Measurements from ENCODE around the gene PARD3. TPM values are rescaled to one million over a fixed set of nuclear protein-coding genes. Genes with fewer than 3 reads are reported as not detected.

The PARD3 gene
- total RNA-seq, 1 donor from 2014 or later: 0.93 TPM

DNA sequence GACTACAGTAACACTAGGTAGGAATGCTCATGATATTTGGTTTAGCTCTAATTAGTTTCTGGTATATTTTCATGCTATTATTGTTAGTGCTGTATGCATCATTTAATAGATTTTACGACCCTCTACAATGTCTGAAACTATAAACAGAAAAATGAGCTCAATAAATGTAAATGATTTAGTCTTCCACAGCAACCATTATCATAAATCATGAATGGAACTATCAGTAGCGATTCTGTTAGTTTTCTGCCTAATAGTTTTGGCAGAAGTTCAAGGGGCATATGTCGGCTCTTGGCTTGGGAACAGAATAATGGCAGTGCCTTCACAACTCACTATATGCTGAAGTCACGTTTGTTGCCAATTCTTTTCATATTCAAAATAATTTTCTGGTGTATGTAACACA is 494.8 kb downstream of the PARD3 start:
- intact Hi-C loops (cut with micrococcal nuclease): no loop called here

DNA sequence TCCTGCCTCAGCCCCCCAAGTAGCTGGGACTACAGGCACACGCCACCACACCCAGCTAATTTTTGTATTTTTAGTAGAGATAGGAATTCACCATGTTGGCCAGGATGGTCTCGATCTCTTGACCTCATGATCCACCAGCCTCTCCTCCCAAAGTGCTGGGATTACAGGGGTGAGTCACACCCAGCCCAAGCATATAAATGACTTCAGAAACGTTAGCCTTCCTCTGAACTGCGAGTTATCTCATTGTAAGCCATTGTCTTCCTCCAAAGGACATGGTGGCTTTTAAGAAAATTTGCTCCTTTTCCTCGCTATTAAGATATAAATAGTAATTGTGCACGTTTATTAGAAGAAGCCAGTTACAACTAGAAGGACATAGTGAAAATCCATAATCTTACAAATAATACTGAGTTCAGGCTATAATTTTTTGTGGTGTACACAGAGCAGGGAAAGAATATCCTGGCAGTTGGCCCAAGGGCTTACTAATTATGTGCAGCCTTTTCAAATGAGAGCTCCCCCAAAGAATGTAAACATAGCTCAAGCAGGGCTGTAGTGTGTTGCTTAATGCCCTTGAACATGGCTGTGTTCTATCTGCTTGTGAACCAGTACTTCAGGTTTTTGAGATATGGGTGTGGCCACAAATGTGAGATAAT is 495.8 kb downstream of the PARD3 start:
- intact Hi-C loops (cut with micrococcal nuclease): no loop called here

DNA sequence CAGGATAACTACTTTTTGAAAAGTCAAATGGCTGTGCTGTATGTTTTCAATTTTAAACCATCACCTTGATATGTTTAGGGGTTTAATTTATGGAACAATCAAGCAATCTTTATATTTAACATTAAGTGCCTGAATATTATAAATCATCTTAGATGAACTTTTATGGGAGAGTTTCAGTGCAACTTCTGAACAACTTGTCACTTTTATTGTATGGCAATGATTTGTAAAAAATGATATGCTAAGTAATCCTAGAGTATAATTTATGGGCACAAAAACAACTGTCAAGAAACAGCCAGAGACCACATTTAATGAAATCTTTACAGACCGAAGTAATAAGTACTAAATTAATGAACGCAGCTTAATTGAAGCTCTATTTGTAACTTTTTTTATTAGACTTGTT is 498.9 kb downstream of the PARD3 start:
- intact Hi-C loops (cut with micrococcal nuclease): no loop called here

DNA sequence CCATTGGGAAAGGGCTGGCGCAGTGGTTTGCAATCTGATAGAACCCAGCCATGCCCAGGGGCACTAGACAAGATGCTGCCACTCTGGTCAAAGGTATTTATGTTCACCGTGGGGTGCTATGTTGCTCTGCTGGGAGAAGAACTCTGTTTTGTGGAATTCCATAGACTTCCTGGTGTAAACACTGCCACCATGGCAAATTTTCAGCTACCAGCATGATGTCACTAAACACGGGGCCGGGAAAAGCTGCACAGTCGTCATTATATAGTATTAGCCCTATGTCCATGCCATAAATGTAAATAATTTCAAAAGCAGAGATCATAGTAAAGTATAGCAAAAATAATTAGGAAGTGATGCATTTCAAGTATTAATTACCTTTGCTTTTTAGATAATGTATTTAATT is 500.6 kb downstream of the PARD3 start:
- intact Hi-C loops (cut with micrococcal nuclease): no loop called here

DNA sequence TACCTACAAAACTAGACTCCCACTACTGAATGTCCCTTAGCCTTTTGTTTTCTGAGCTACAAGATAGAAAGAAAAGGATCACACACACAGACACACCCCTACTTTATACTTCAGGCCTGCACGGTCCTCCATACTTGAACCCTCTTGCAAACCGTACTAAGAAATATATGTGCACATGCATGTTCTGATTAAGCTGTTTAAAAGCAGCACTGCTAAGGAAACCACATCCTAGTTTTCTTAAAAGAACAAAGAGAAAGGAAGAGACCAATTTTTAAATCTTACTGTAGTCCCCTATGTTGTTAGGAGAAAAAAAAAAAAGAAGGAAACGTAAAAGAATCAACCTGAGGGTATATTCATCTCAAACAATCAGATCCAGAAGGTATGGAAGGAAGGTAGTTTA is 501.2 kb downstream of the PARD3 start:
- intact Hi-C loops (cut with micrococcal nuclease): no loop called here

DNA sequence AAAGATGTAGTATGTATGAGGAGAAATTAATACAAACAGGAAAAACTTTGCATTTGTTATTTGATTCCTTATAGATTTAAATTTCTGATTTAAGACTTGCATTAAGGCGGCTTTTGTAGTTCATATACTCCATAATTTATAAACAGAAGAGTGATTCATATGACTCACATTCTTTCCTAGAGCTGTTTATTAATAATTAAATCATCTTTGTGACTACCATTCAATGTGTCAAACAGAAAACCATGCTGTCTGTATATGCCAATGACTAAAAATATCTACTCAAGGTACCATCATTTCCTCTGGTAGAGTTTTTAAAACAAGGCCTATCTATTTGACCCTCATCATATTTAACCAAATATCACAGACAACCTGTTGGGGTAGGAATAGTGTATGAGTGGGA is 501.7 kb downstream of the PARD3 start:
- intact Hi-C loops (cut with micrococcal nuclease): no loop called here

DNA sequence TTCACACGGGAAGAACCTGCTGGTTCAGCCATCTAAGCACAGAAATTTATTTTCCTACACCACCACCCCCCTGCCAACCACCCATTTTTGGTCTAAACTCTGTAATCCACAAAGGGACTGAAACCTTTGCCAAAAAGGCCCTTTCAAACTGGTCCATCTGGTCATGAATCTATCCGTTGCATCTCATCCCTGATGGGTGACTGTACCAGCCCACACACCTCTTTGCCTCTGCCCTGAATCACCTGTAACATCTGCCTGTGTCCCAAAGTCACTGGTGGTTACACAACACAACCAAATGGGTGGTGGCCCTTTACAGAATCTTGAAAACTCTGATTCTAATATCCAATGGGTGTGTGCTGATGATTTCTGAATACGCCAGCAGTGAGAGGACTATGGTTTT is 503.4 kb downstream of the PARD3 start:
- intact Hi-C loops (cut with micrococcal nuclease): no loop called here

DNA sequence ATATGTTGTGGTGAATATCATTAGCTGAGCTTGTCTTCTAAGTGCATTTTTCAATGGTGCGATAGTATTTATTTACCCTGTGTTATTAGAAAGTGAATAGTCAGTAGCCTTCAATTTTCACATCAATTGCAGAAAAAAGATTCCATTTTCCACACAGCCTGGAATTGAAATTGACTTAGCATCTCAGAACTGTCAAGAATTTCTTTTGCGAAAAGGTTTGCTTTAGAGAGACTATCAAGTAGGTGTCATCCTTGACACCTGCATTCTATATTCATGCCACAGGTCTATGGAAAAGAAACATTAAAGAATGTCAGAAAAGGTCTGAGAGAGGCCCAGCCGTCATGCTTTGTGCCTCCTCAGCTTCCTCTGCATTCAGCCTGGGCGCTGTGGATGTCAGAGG is 504.9 kb downstream of the PARD3 start:
- intact Hi-C loops (cut with micrococcal nuclease): no loop called here

DNA sequence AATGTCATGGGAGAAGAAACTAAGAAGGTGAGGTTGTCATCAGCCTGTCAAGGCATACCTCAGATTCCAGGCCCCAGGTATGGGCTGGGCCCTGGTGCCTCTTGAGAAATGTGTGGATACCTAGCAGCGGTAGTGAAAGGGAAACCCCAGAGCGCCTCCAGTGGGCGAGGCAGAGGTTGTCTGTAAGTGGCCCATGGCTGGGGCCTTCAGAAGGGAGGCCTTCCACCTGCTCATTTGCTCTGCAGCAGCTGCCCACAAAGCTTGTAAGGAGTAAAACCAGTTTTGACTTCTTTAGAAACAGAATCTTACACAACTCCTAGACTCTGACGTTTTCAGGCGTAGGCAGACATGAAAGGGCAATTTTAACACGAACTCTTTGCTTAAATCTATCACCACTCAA is 509.9 kb downstream of the PARD3 start:
- intact Hi-C loops (cut with micrococcal nuclease): no loop called here

DNA sequence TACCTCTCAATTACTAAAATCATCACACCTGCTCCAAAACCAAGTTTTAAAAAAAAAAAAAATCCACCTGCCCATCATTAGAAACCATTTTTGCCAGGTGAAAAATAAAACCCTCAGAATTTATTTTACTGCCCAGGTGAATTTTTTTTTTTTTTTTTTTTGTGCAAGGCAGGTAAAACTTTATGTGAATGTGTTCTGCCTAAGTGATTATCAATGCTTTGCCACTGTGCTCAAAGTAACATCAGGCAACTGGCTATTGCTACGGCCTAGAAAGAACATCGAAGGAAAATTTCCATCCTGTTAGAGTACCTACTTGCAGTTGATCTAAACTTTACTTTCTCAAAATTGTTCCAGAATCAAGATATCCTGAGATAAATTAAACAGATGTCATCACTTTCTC is 512.1 kb downstream of the PARD3 start:
- intact Hi-C loops (cut with micrococcal nuclease): no loop called here

DNA sequence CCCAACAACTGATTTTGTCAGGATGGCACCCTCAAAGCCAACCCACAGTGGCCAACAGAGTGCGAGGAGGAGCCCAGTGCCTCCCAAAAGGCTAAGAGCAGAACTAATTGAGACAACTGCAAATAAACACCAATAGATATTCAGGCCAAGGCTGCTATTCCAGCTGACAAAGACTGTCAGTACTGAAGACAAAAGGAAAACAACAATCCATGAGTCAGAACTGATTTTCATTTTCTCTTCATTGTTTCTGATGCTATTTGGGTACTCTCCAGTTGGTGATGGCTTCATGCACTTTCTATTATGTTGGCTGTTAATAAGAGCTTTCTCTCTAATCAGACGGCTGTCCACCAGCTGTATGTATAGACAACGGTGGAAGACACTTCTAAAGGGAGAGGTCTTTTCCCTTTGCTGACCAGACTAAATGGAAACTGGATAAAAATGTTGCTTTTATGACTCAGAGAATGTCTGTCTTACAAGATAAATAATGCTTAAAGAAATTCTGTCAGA is 515.9 kb downstream of the PARD3 start:
- intact Hi-C loops (cut with micrococcal nuclease): no loop called here

DNA sequence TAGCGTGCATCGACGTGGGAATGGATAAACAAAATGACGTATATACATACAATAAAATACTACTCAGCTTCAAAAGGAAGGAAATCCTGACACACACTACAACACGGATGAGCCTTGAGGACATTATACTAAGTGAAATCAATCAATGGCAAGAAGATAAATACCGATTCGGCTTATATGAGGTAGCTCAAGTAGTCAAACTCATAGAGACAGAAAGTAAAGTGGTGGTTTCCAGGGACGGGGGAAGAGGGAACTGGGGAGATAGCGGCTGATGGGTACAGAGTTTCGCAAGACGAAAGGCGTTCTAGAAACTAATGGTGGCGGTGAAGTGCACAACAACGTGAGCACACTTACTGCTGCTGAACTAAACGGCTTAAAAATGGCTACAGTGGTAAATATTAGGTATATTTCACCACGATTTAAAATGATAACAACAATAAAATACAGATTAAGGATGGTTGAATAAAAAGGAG is 516.7 kb downstream of the PARD3 start:
- intact Hi-C loops (cut with micrococcal nuclease): no loop called here

DNA sequence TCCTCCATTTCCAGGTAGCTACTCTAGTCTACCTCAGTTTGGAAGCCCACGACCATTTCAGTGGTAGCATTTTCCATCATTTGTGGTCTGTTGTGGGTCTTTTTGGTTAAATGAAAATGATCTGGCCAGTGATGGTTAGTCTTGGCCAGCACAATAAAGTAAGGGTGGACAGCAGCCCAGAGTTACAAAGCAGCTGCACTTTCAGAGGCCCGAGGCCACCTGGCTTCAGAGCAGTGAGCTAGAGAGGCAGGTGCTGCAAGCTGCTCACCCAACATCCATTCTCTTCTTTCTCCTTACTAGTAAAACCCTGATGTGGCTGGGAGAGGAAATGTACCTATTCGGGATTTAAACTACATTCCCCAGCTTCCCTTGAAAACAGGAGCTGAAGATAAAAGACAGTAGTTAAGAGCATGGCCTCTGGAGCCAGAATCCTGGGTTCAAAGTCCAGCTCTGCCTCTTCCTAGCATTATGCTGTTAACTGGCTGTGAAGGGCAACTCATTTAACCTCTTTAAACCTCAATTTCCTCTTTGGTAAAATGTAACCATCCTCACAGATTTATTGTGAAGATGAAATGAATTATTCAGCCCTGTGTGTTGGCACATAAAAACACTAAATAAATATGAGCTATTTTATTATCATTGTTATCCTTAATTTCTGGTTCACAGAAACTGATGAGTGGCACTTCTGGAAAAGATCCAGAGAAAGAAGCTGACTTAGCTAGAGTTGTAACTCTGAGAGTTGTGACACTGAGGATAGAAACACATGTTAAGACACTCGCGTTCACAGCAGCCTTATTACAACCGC is 517.4 kb downstream of the PARD3 start:
- intact Hi-C loops (cut with micrococcal nuclease): no loop called here

DNA sequence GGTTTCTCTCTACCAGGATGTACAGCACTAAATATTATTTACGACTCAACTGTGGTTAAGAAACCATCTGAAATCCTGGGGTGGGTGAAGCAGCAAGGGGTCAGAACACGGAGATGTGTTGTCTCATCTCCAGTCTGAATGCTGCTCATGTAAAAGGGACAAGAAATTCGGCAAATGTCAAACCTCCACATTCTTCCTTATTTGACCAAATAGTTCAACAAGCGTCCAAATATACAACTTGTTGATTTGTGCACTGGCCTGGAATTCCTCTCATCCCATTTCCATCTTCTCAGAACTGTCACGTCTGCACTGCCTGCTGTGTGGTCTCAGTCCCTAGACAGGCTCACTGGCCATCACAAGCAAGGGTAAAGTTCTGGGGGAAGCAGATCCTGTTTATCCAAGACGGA is 520.0 kb downstream of the PARD3 start:
- intact Hi-C loops (cut with micrococcal nuclease): no loop called here

DNA sequence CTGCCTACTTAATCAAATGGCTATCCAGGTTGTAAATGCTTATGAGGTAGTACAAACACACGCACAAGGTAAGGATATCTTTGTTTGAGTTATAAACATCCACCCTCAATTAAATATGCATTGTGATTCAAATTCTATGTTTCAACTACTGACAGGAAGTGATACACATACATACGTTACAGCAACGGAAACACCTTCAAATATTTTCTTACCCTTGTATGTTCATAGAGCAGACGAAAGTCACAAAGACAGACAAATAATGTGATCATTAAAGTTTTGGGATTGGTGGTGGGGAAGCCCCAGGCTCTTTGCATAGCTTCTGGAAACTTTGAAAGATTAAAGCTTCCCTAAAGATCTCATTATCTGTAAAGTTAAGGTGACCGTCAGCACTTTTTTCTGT is 521.0 kb downstream of the PARD3 start:
- intact Hi-C loops (cut with micrococcal nuclease): no loop called here

DNA sequence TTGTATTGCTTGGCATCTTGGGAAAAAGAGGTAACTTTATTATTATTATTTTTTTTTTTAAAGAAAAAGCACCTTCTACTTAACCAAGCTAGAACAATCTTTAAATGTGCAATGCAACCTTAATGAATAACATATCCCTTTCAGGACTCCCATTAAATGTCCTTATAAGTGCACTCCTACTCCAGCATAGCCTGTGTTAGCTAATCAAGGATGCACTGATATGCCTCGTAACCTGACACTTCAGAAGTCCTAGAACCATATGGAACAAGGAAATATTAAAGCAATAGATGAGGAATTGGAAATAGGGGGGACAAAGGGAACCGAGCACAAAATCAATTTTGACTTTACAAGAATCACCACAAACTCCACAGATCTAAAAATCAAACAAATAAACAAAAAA is 522.4 kb downstream of the PARD3 start:
- intact Hi-C loops (cut with micrococcal nuclease): no loop called here

DNA sequence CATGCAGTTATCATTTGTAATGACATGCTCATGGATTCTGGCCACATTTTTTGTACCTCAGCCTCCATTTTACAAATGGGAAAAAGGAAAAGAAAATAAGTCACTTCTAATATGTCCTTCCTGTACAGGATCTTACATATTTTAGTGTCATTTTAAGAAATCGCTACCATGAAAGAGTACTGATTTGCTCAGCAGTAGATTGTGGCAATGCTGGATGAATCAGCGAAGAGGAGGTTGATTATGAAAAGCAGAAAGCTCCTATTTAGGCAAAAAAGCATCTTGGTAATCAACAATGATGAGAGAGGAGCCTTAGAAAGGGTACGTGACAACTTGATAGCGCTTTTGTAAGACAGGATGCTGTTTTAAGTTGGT is 522.9 kb downstream of the PARD3 start:
- intact Hi-C loops (cut with micrococcal nuclease): no loop called here

DNA sequence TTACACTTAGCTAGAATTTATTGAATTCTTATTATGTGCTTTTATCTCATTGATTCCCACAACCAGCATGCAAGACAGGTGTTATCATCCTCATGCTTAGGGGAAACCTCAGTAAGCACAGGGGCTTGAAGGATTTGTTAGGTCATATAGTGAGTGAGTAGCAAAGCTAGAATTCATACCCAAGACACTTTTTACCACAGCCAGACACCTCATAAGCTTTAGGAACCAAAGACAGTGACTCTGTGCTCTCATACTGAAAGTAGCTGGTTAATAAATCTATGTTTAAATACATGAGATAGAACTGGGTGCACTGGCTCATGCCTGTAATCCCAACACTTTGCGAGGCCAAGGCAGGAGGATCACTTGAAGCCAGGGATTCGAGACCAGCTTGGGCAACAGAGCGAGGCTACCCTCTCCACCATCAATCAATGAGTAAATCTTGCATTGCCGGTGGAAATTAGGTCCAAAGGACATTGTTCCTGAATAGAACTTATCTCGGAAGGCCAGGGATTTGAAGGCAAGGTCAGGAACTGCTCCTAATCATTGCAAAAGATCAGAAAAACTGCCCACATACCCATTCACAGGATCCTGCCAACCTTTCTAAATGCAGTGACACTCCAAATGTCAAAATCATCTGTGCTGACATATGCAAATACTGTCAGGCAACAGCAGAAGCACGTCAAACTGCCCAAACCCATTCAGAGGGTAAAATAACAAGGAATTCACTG is 523.5 kb downstream of the PARD3 start:
- intact Hi-C loops (cut with micrococcal nuclease): no loop called here

DNA sequence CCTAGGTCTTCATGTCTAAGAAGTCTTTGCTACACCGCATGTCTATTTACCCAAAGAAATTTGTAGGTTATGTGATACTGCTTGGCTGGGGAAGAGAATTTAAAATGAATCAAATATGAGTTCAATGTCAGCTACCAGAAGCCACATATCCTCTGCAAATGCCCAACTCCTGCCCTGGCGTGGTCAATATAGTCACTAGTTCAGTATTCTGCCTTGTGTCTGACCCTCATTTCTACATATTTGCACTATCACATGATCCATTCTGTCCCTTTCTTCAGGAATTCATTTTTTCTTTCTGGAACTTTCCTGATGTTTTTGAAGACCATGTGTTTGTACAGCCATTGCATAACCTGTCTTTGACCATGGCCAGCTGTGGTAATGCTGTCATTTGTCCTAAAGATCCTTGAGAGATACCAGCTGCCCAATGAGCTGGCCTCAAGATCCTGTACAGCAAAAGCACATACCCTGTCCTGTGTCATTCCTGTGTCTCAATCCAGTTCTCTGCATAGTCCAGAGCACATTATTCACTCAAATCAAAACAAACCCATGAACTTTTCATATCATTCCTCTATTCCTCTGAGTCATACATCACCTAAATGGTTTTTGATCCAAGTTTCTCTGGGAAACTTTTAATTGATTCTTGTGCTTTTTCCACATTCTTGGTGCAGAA is 524.5 kb downstream of the PARD3 start:
- intact Hi-C loops (cut with micrococcal nuclease): no loop called here

DNA sequence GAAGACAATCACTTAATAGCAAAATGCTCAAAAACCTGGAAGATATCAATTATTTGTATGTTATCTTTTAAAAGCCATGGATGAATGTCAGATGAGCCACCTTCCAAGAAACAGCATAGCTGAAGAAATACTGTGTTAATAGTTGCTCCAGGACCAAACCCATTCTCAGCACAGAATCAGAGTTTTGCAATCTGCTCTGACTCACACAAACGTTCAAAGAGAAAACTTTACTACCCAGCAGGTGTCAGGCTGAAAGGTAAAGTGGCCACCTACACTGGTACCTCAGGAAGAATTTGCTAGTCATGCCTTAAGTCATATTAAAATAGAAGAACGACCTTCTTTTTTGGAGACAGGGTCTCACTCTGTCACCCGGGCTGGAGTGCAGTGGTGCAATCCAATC is 526.5 kb downstream of the PARD3 start:
- intact Hi-C loops (cut with micrococcal nuclease): loop anchor here (10.0 kb wide), 1 partner anchor 954 kb away; the partner anchor contains the start of gene NRP1

DNA sequence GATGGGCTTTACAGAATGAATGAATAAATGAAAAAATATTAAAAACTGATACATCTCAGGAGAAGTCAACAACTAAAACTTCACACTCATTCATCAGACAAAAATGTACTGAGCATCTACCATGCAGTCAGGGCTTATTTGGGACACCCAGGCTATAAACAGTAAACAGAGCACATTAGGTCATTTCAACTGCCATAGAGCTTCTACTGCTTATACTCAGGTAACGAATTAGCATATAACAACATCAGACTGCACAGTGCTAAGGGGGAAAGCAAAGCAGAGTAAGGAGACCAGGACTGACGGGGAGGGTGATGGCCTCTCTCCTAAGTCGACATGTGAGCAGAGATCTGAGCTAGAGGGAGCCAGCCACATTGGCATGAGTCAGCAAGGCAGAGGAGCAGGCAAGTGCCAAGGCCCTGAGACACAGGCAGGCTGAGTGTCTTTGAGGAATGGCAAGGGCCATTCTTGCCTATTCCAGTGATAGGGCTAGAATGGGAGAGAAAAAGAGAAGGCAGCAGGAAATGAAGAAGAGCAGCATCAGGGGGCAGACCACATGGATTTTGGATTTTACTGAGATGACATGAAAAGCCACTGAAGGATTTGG is 528.9 kb downstream of the PARD3 start:
- intact Hi-C loops (cut with micrococcal nuclease): loop anchor here (10.0 kb wide), 1 partner anchor 951 kb away; the partner anchor contains the start of gene NRP1
